Mucosa of descending colon (tissue), 3 donors: ENCODE results near the gene BRINP1. TPM values are rescaled to one million over a fixed set of nuclear protein-coding genes. Genes with fewer than 3 reads are reported as not detected.

Experiments
- ATAC-seq: fragments of 200-7000 bp; cut with Tn5 transposase; one replicate; pipeline ENCODE4 v1.9.1; 2020; ENCODE audit warnings: mild to moderate bottlenecking, moderate library complexity
- DNase-seq, 3 donors: peaks; one replicate each; pipeline ENCODE4 v3.0.0-alpha.2; 2020
- H3K36me3 ChIP-seq: fragments of 200-600 bp; one replicate; pipeline ENCODE4 v1.8.0; 2021; ENCODE audit warnings: low read depth, mild to moderate bottlenecking
- H3K4me1 ChIP-seq: fragments of 200-600 bp; one replicate; pipeline ENCODE4 v1.8.0; 2021; ENCODE audit warnings: low read depth, mild to moderate bottlenecking
- H3K4me3 ChIP-seq: fragments of 200-600 bp; one replicate; pipeline ENCODE4 v1.8.0; 2021; ENCODE audit warnings: mild to moderate bottlenecking
- H3K9me3 ChIP-seq: fragments of 200-600 bp; one replicate; pipeline ENCODE4 v1.8.0; 2021; ENCODE audit warnings: mild to moderate bottlenecking
- CTCF ChIP-seq: fragments of 200-600 bp; IDR thresholded peaks from one replicate; pipeline ENCODE4 v1.8.0; 2022; ENCODE audit warnings: antibody characterized with exemption, mild to moderate bottlenecking
- intact Hi-C, 2 donors: fragments of 100-400 bp; cut with DNase I in 1 of 2; cut with micrococcal nuclease in 1 of 2; formaldehyde crosslinking; loops; one replicate each; pipeline versions ENCODE4 v1.11.0 to v1.11.1; 2022; cut with DNase I, micrococcal nuclease
- total RNA-seq, 3 donors: library from RNA; stranded (reverse); fragmentation: NEBNext Ultra II Directional in 2 of 3; extraction: Animal tissue kit (Norgen Biotek cat#: 25700) in 2 of 3; gene quantifications; one replicate each; pipeline versions ENCODE4 v1.2.1 to v1.2.4, GENCODE V29; 2021 to 2023
- donor health status: DM: no; HTN: no; CAD: no; lungs with moderate emphysema.
- donor health status: DM: no; HTN: no; CAD: no.
- donor health status: DM: no; HTN: yes; CAD: no.

BRINP1 gene
- total RNA-seq, 3 donors from 2014 or later: 0.09 to 0.29 (median 0.25) TPM

DNA sequence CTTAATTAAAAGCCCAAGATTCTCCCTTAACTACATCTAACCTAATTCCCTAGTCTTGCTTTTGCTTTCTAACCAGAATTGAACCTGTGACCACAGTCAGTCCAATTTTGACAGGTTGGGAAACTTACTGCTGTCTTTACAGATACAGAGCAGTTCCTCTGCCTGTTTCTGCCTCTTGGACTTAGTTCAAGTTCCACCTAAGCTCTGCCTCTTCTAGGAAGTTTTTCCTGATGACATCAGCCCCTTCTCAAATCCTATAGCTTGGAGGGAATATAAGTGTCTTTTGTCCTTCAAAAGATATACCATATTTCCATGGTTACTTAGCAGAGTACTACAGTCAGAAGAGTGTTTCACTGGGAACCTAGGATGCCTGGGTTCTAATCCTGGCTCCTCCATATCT is 31.7 kb downstream of the BRINP1 start:
- Histone ChIP-seq H3K36me3 (no peaks in the 10 kb centered on the region), H3K4me1 (no peaks in the 10 kb centered on the region), H3K4me3 (no peak overlapping the region), H3K9me3 (no peaks in the 10 kb centered on the region)
- intact Hi-C loops: no loop called here
- no peak for DNase-seq
- TF ChIP-seq CTCF: no peak
- ATAC-seq: no peak

- no peaks in the 10 kb centered on the region for H3K36me3 ChIP-seq
- H3K9me3 ChIP-seq: no peaks in the 10 kb centered on the region
- DNase-seq (no peak), ATAC-seq (no peak)
- intact Hi-C loops: no loop called here
- no peak overlapping the region for H3K4me3 ChIP-seq
- TF ChIP-seq CTCF: no peak
- H3K4me1 ChIP-seq: no peaks in the 10 kb centered on the region
These were observed 34.5 kb downstream of the BRINP1 start for GRCh38 chr9:119334745-119335144.

GRCh38 chr9:119333507-119334229 is 35.6 kb downstream of the BRINP1 start:
- Histone ChIP-seq H3K4me1 (no peaks in the 10 kb centered on the region), H3K4me3 (no peak overlapping the region), H3K9me3 (peaks cover 5% of the 10 kb centered on the region), H3K36me3 (no peaks in the 10 kb centered on the region)
- TF ChIP-seq CTCF: no peak
- ATAC-seq (no peak), DNase-seq (no peak)
- intact Hi-C loops: no loop called here

DNA sequence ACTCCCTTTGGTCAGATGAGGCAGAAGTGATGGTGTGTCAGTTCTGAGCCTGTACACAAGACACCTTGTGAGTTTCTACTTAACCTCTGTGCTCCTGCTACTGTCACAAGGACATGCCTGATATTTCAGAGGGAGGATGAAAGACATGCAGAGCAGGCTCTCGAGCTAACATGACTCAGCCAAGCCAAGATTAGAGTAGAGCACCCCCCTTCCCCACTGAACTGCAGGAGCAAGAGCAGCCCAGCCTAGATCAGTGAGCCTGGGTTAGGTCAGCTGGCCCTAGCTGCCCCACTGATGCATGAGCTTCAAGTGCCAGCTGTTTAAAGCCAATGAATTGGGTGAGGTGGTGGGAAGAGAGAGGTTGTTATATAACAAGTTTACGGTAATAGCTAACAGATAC is 36.7 kb downstream of the BRINP1 start:
- ATAC-seq: no peak
- DNase-seq: no peak
- no peaks in the 10 kb centered on the region for H3K36me3 ChIP-seq
- H3K9me3 ChIP-seq: peaks cover 5% of the 10 kb centered on the region
- TF ChIP-seq CTCF: no peak
- H3K4me1 ChIP-seq: no peaks in the 10 kb centered on the region
- intact Hi-C loops: no loop called here
- H3K4me3 ChIP-seq: no peak overlapping the region

DNA sequence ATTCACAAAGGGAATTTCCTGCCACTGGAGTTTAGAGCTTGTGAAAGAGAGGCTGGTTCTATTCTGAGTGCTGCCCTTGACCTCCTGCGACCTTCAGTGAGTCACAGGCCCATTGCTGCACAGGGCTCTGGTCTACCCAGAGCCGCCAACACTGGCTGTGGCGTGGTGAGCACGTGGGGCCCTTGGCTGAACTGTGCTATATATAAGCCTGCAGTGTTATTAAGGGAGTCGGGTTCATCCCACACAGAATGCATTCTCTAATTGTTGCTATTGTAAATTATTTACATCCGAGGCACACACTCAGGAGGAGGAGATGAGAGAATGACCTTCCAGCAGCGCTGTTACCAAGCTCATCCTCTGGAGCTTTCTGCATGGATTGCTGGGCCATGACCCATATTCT is 47.1 kb downstream of the BRINP1 start:
- Histone ChIP-seq H3K4me3 (no peak overlapping the region), H3K9me3 (no peaks in the 10 kb centered on the region), H3K36me3 (no peaks in the 10 kb centered on the region), H3K4me1 (no peaks in the 10 kb centered on the region)
- DNase-seq (no peak), ATAC-seq (no peak)
- TF ChIP-seq CTCF: no peak
- intact Hi-C loops: no loop called here

DNA sequence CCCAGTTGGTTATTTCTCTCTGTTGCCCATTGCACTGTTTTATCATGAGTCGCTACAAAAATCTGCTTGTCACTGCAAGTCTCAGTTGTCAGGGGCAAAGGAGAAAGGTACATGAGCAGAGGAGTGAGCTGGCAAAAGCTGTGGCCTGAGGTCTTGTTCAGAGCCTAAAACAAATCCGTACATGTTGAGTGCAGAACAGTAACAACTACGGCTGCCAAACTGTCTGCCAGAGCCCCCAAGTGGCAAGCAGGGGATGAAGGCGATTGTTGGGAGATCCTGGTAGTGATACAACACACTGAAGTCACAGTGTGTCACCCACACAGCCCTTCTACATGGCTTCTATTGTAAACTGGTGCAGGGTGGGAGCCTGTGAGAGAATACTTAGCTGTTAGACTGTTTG is 50.9 kb downstream of the BRINP1 start:
- Histone ChIP-seq H3K9me3 (no peaks in the 10 kb centered on the region), H3K4me1 (no peaks in the 10 kb centered on the region), H3K4me3 (no peak overlapping the region), H3K36me3 (no peaks in the 10 kb centered on the region)
- no peak for TF ChIP-seq CTCF
- no peak for DNase-seq
- ATAC-seq: no peak
- intact Hi-C loops: no loop called here
